T-helper 2 cell (primary cell): ENCODE data around the gene PKP4.
"Not testable (repeated sequence)": the region's sequence is repeated elsewhere in the genome, so short reads cannot be mapped to it uniquely, and the experiment has no call there.

Experiments
- DNase-seq, 5 experiments: peaks; one replicate each; pipeline versions ENCODE4 v3.0.0 to v3.0.0-alpha.2; 2012 to 2022

PKP4 gene

GRCh38 chr2:158467248-158467647 is 10.5 kb downstream of the PKP4 start:
- no peak for DNase-seq

- DNase-seq, result not testable (repeated sequence)
These were observed 16.1 kb downstream of the PKP4 start for GRCh38 chr2:158472829-158473228.

GRCh38 chr2:158473300-158473699 is 16.5 kb downstream of the PKP4 start:
- DNase-seq, result not testable (repeated sequence)

- no peak for DNase-seq
These were observed 17.1 kb downstream of the PKP4 start for GRCh38 chr2:158473719-158474392.

GRCh38 chr2:158474526-158475011 is 17.8 kb downstream of the PKP4 start:
- not testable (repeated sequence) for DNase-seq

GRCh38 chr2:158477202-158477601 is 20.4 kb downstream of the PKP4 start:
- peak in 1 of 5 experiments; percentile 7 for DNase-seq

GRCh38 chr2:158478237-158478636 is 21.5 kb downstream of the PKP4 start:
- no peak for DNase-seq

- no peak for DNase-seq
These were observed 22.1 kb downstream of the PKP4 start for GRCh38 chr2:158478816-158479215.

- DNase-seq, result no peak
These were observed 24.4 kb downstream of the PKP4 start for GRCh38 chr2:158481116-158481515.

GRCh38 chr2:158482594-158482993 is 25.8 kb downstream of the PKP4 start:
- no peak for DNase-seq

GRCh38 chr2:158484892-158485556 is 28.3 kb downstream of the PKP4 start:
- peak in 1 of 5 experiments; percentile 4 for DNase-seq

GRCh38 chr2:158486150-158486969 is 29.6 kb downstream of the PKP4 start:
- DNase-seq, result no peak

- no peak for DNase-seq
These were observed 30.2 kb downstream of the PKP4 start for GRCh38 chr2:158486970-158487325.

GRCh38 chr2:158487419-158487818 is 30.7 kb downstream of the PKP4 start:
- no peak for DNase-seq

GRCh38 chr2:158488442-158489216 is 31.9 kb downstream of the PKP4 start:
- no peak for DNase-seq

GRCh38 chr2:158489366-158490112 is 32.8 kb downstream of the PKP4 start:
- no peak for DNase-seq

GRCh38 chr2:158491072-158491471 is 34.3 kb downstream of the PKP4 start:
- no peak for DNase-seq

- no peak for DNase-seq
These were observed 36.7 kb downstream of the PKP4 start for GRCh38 chr2:158493458-158493857.

- no peak for DNase-seq
These were observed 38.4 kb downstream of the PKP4 start for GRCh38 chr2:158495175-158495574.

- DNase-seq, result no peak
These were observed 40.2 kb downstream of the PKP4 start for GRCh38 chr2:158496986-158497385.

GRCh38 chr2:158497486-158497885 is 40.7 kb downstream of the PKP4 start:
- DNase-seq, result peak in 1 of 5 experiments; percentile 57
